Mucosa of descending colon (tissue), 3 donors: ENCODE measurements around the gene OR1K1. TPM values are rescaled to one million over a fixed set of nuclear protein-coding genes. Genes with fewer than 3 reads are reported as not detected.

ENCODE experiments used
- ATAC-seq: fragments of 200-7000 bp; cut with Tn5 transposase; one replicate; pipeline ENCODE4 v1.9.1; 2020; ENCODE audit warnings: mild to moderate bottlenecking, moderate library complexity
- DNase-seq, 3 donors: peaks; one replicate each; pipeline ENCODE4 v3.0.0-alpha.2; 2020
- H3K36me3 ChIP-seq: fragments of 200-600 bp; one replicate; pipeline ENCODE4 v1.8.0; 2021; ENCODE audit warnings: low read depth, mild to moderate bottlenecking
- H3K4me1 ChIP-seq: fragments of 200-600 bp; one replicate; pipeline ENCODE4 v1.8.0; 2021; ENCODE audit warnings: low read depth, mild to moderate bottlenecking
- H3K4me3 ChIP-seq: fragments of 200-600 bp; one replicate; pipeline ENCODE4 v1.8.0; 2021; ENCODE audit warnings: mild to moderate bottlenecking
- H3K9me3 ChIP-seq: fragments of 200-600 bp; one replicate; pipeline ENCODE4 v1.8.0; 2021; ENCODE audit warnings: mild to moderate bottlenecking
- CTCF ChIP-seq: fragments of 200-600 bp; IDR thresholded peaks from one replicate; pipeline ENCODE4 v1.8.0; 2022; ENCODE audit warnings: antibody characterized with exemption, mild to moderate bottlenecking
- intact Hi-C, 2 donors: fragments of 100-400 bp; cut with DNase I in 1 of 2; cut with micrococcal nuclease in 1 of 2; formaldehyde crosslinking; loops; one replicate each; pipeline versions ENCODE4 v1.11.0 to v1.11.1; 2022; cut with DNase I, micrococcal nuclease
- total RNA-seq, 3 donors: library from RNA; stranded (reverse); fragmentation: NEBNext Ultra II Directional in 2 of 3; extraction: Animal tissue kit (Norgen Biotek cat#: 25700) in 2 of 3; gene quantifications; one replicate each; pipeline versions ENCODE4 v1.2.1 to v1.2.4, GENCODE V29; 2021 to 2023
- donor health status: DM: no; HTN: no; CAD: no; lungs with moderate emphysema.
- donor health status: DM: no; HTN: no; CAD: no.
- donor health status: DM: no; HTN: yes; CAD: no.

The OR1K1 gene
- total RNA-seq, 3 donors from 2014 or later, result not detected

DNA sequence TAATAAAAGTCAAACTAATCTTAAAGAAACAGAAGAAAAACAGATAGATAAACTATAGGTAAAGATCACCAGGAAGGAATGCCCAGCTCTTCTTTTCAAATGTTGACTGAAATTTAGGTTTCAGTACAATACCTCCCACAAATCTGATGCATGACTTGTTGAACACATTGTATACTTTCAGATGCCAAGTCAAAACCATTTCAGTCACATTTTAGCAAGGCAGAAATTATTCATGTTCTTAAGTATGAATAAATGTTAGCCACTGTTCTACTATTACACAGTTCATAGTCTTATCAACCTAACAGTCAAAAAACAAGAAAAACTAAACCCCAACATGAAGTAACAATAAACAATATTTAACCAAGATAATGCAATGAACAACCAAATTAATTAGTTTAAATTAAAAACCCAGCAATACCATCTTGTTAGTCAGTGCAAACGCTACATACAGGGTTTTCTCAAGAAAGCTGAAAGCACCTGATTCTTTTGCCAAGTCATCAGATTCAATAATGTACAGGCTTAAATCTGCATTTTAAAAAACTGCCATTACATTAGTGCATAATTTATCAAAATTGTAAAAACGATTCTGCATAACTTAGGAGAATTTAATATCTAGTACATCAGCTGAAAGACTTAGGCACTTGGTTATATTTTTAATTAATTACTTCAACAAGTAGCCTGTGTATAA lies 48.5 kb downstream of the OR1K1 start:
- H3K4me3 ChIP-seq, result no peak overlapping the region
- no peak for ATAC-seq
- H3K4me1 ChIP-seq, result no peaks in the 10 kb centered on the region
- intact Hi-C loops, result no loop called here
- H3K36me3 ChIP-seq, result peaks cover 5% of the 10 kb centered on the region
- DNase-seq, result no peak
- H3K9me3 ChIP-seq, result no peaks in the 10 kb centered on the region
- TF ChIP-seq CTCF, result no peak

Other genes starting within 250 kb of the OR1K1 start
- gene OR1N2, start 247.0 kb upstream of the OR1K1 start, total RNA-seq, result not detected
- gene OR1L8, start 216.7 kb upstream of the OR1K1 start, total RNA-seq, result under 1 TPM in 1 of 3 donors, not detected in 2; 0.19 TPM
- not detected for gene OR1Q1, start 185.4 kb upstream of the OR1K1 start, total RNA-seq
- gene OR1B1, start 142.5 kb upstream of the OR1K1 start, total RNA-seq, result not detected
- not detected for gene OR1L1, start 138.4 kb upstream of the OR1K1 start, total RNA-seq
- not detected for gene OR1L3, start 125.0 kb upstream of the OR1K1 start, total RNA-seq
- gene OR1L4, start 76.1 kb upstream of the OR1K1 start, total RNA-seq, result not detected
- not detected for gene OR1L6, start 57.8 kb upstream of the OR1K1 start, total RNA-seq
- not detected for gene OR5C1, start 11.2 kb upstream of the OR1K1 start, total RNA-seq
- 10 to 100 TPM; 15.0 to 18.4 (median 17.4) TPM for gene PDCL, start 28.5 kb downstream of the OR1K1 start, total RNA-seq
- 10 to 100 TPM; 32.0 to 56.3 (median 33.0) TPM for gene RC3H2, start 105.2 kb downstream of the OR1K1 start, total RNA-seq
- 1 to 10 TPM; 6.5 to 8.0 (median 7.9) TPM for gene ZBTB6, start 113.2 kb downstream of the OR1K1 start, total RNA-seq
- 10 to 100 TPM in 1 of 3 donors, 1 to 10 TPM in 2; 5.0 to 11.2 (median 5.1) TPM for gene ZBTB26, start 131.4 kb downstream of the OR1K1 start, total RNA-seq
- 100 to 1,000 TPM in 1 of 3 donors, 10 to 100 TPM in 2; 54.5 to 130 (median 55.9) TPM for gene RABGAP1, start 140.9 kb downstream of the OR1K1 start, total RNA-seq
- gene GPR21, start 233.5 kb downstream of the OR1K1 start, total RNA-seq, result 1 to 10 TPM in 2 of 3 donors, under 1 TPM in 1; 0.64 to 3.2 (median 2.6) TPM